T-helper 22 cell (primary cell): ENCODE results near the gene CNBD2.
"Not testable (repeated sequence)": the region's sequence is repeated elsewhere in the genome, so short reads cannot be mapped to it uniquely, and the experiment has no call there.

ENCODE experiments used
- DNase-seq: peaks from one replicate; pipeline ENCODE4 v3.0.0-alpha.2; 2020; ENCODE audit warnings: low read depth

CNBD2 gene

GRCh38 chr20:36063916-36064657 is 95.7 kb downstream of the CNBD2 start:
- no peak for DNase-seq

GRCh38 chr20:36064658-36065426 is 96.5 kb downstream of the CNBD2 start:
- DNase-seq: peak; percentile 80

- no peak for DNase-seq
Observed at GRCh38 chr20:36065427-36065998, 97.1 kb downstream of the CNBD2 start.

- DNase-seq: no peak
Observed at GRCh38 chr20:36066777-36067176, 98.4 kb downstream of the CNBD2 start.

GRCh38 chr20:36068526-36068925 is 100.1 kb downstream of the CNBD2 start:
- not testable (repeated sequence) for DNase-seq

GRCh38 chr20:36070451-36070850 is 102.1 kb downstream of the CNBD2 start:
- no peak for DNase-seq

GRCh38 chr20:36071848-36072247 is 103.5 kb downstream of the CNBD2 start:
- no peak for DNase-seq

GRCh38 chr20:36074983-36075382 is 106.6 kb downstream of the CNBD2 start:
- DNase-seq: no peak

- not testable (repeated sequence) for DNase-seq
Observed at GRCh38 chr20:36077762-36078161, 109.4 kb downstream of the CNBD2 start.

GRCh38 chr20:36079486-36079885 is 111.1 kb downstream of the CNBD2 start:
- no peak for DNase-seq

GRCh38 chr20:36079984-36080383 is 111.6 kb downstream of the CNBD2 start:
- not testable (repeated sequence) for DNase-seq
